Loucy (cell line): Measurements from ENCODE around the gene BRD4.

Experiments used
- H2AFZ ChIP-seq: fragments of 200-600 bp; sonication (generic); 2 replicates; pipeline ENCODE4 v1.6.0; 2016; ENCODE audit warnings: antibody characterized with exemption, mild to moderate bottlenecking, low read length, moderate library complexity
- H3F3A ChIP-seq: fragments of 200-600 bp; 2 replicates; pipeline ENCODE4 v1.6.0; 2016; ENCODE audit warnings: antibody characterized with exemption, low read depth, mild to moderate bottlenecking
- H3K27me3 ChIP-seq: fragments of 200-600 bp; sonication (generic); 2 replicates; pipeline ENCODE4 v1.6.1; 2014; ENCODE audit warnings: low read length, mild to moderate bottlenecking; ENCODE audit not compliant: insufficient read depth, poor library complexity, severe bottlenecking
- H3K36me3 ChIP-seq: fragments of 200-600 bp; sonication (generic); 2 replicates; pipeline ENCODE4 v1.6.1; 2016; ENCODE audit warnings: low read length; ENCODE audit not compliant: insufficient read depth
- H3K4me1 ChIP-seq: fragments of 200-600 bp; sonication (generic); 2 replicates; pipeline ENCODE4 v1.5.1; 2014; ENCODE audit warnings: low read length, mild to moderate bottlenecking; ENCODE audit not compliant: insufficient read depth, poor library complexity, severe bottlenecking
- H3K4me2 ChIP-seq: fragments of 200-600 bp; sonication (generic); 2 replicates; pipeline ENCODE4 v1.6.0; 2014; ENCODE audit warnings: antibody characterized with exemption, low read length, low read depth, mild to moderate bottlenecking; ENCODE audit not compliant: poor library complexity, severe bottlenecking
- H3K4me3 ChIP-seq: fragments of 200-600 bp; sonication (generic); 2 replicates; pipeline ENCODE4 v1.5.1; 2014; ENCODE audit warnings: low read length, mild to moderate bottlenecking, mixed read lengths; ENCODE audit not compliant: poor library complexity, severe bottlenecking
- H3K79me2 ChIP-seq: fragments of 200-600 bp; sonication (generic); 2 replicates; pipeline ENCODE4 v1.6.1; 2014; ENCODE audit warnings: low read length; ENCODE audit not compliant: insufficient read depth
- H3K9ac ChIP-seq: fragments of 200-600 bp; sonication (generic); 2 replicates; pipeline ENCODE4 v1.6.0; 2014; ENCODE audit warnings: mild to moderate bottlenecking, low read depth, low read length, moderate library complexity; ENCODE audit not compliant: poor library complexity, severe bottlenecking
- H3K9me2 ChIP-seq: fragments of 200-600 bp; sonication (generic); replicated peaks from 2 replicates; pipeline ENCODE4 v1.6.1; 2016; ENCODE audit warnings: low read depth, low read length, mixed read lengths
- H3K9me3 ChIP-seq: fragments of 200-600 bp; sonication (generic); 2 replicates; pipeline ENCODE4 v1.6.1; 2014; ENCODE audit warnings: mild to moderate bottlenecking, antibody characterized with exemption, low read length, low read depth; ENCODE audit not compliant: insufficient read depth
- H4K20me1 ChIP-seq: fragments of 200-600 bp; sonication (generic); 2 replicates; pipeline ENCODE4 v1.6.0; 2014; ENCODE audit warnings: antibody characterized with exemption, low read length, mild to moderate bottlenecking; ENCODE audit not compliant: insufficient read depth, poor library complexity, severe bottlenecking
- CTCF ChIP-seq: fragments of 200-600 bp; sonication (generic); conservative IDR thresholded peaks from 2 replicates; pipeline ENCODE4 v1.5.1; 2014; ENCODE audit warnings: mild to moderate bottlenecking, antibody characterized with exemption, low read length
- EZH2phosphoT487 ChIP-seq: fragments of 200-600 bp; IDR thresholded peaks from 2 replicates; pipeline ENCODE4 v1.6.1; 2018; ENCODE audit warnings: antibody characterized with exemption, mild to moderate bottlenecking, moderate library complexity, borderline replicate concordance

BRD4 gene

DNA sequence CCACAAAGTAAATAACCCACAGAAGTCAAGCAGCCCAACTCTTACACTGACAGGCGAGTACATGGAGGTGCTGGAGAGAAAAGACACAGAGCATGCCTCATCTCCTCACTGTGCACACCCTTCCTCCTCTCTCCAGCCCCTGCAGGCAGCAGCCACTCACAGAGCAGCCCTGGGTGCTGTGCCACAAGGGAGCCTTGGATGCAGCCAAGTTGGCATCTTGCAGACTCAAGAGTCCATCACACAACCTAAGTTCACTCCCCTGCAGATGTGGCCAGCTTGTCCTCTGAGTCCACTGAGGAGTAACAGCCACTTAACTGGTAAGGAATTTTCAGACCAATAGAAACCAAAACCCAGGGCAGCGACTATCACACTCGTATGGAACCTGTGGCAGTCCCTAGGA is 47.4 kb downstream of the BRD4 start:
- H3K9ac ChIP-seq = no peak overlapping the region
- H3K79me2 ChIP-seq = peaks cover 99% of the 10 kb centered on the region
- H2AFZ ChIP-seq = no peak overlapping the region
- H3F3A ChIP-seq = no peaks in the 10 kb centered on the region
- peaks cover 43% of the 10 kb centered on the region for H3K4me1 ChIP-seq
- no peaks in the 10 kb centered on the region for H3K27me3 ChIP-seq
- no peak overlapping the region for H3K4me2 ChIP-seq
- no peaks in the 10 kb centered on the region for H3K9me2 ChIP-seq
- no peaks in the 10 kb centered on the region; the same call in 1 of the 2 replicates for H3K36me3 ChIP-seq
- TF ChIP-seq EZH2phosphoT487 (no peak), CTCF (no peak)
- H4K20me1 ChIP-seq = peaks cover 98% of the 10 kb centered on the region
- H3K4me3 ChIP-seq = no peak overlapping the region
- no peaks in the 10 kb centered on the region for H3K9me3 ChIP-seq

- Histone ChIP-seq H3K79me2 (peaks cover 99% of the 10 kb centered on the region), H3K4me2 (no peak overlapping the region), H3K9me2 (no peaks in the 10 kb centered on the region), H3K4me1 (peaks cover 45% of the 10 kb centered on the region), H3K9me3 (no peaks in the 10 kb centered on the region), H2AFZ (no peak overlapping the region), H3K4me3 (no peak overlapping the region), H3K27me3 (no peaks in the 10 kb centered on the region), H4K20me1 (peaks cover 99% of the 10 kb centered on the region), H3K36me3 (no peaks in the 10 kb centered on the region; the same call in 1 of the 2 replicates), H3F3A (no peaks in the 10 kb centered on the region), H3K9ac (no peak overlapping the region)
- TF ChIP-seq EZH2phosphoT487 = no peak
- TF ChIP-seq CTCF = no peak
Observed at GRCh38 chr19:15284091-15284490, 48.2 kb downstream of the BRD4 start.

- Histone ChIP-seq H3K4me1 (peaks cover 40% of the 10 kb centered on the region), H3K9ac (no peak overlapping the region), H3K4me3 (no peak overlapping the region), H3K9me2 (no peaks in the 10 kb centered on the region), H3K4me2 (no peak overlapping the region), H3K9me3 (no peaks in the 10 kb centered on the region), H4K20me1 (peaks cover 100% of the 10 kb centered on the region), H3K36me3 (no peaks in the 10 kb centered on the region; the same call in 1 of the 2 replicates), H3F3A (no peaks in the 10 kb centered on the region), H2AFZ (no peak overlapping the region), H3K79me2 (peaks cover 99% of the 10 kb centered on the region), H3K27me3 (no peaks in the 10 kb centered on the region)
- TF ChIP-seq EZH2phosphoT487 (no peak), CTCF (no peak)
Observed at GRCh38 chr19:15283141-15283883, 49.0 kb downstream of the BRD4 start.
